Breast epithelium (tissue), 3 donors: ENCODE results near the gene MTFR2.

Source experiments
- POLR2A ChIP-seq: fragments of 450-650 bp; IDR thresholded peaks from one replicate; pipeline ENCODE4 v1.6.1; 2016; ENCODE audit warnings: antibody characterized with exemption, mild to moderate bottlenecking, moderate library complexity
- TF ChIP-seq, protein P1 (sequence below), 3 donors: fragments of 450-650 bp; IDR thresholded peaks; one replicate each; pipeline ENCODE4 v1.5.1; 2016 to 2017; ENCODE audit warnings: antibody characterized with exemption in 3 of 3, mild to moderate bottlenecking in 3 of 3, moderate library complexity in 3 of 3

DNA sequence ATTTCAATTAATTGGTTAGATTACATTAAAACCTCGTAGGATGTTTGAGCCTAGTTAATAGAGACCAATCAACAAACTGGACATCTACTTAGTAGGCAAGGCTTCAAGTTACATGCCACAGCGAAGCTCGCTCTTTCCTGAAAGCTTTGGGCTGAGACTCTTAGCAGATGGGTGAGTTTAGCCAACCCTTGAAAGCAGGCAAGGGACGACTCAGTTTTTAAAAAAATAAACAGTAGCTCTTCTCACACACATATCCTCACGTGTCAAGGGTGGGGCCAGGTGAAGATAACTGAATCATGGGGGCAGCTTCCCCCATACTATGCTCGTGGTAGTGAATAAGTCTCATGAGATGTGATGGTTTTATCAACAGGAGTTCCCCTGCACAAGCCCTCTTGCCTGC lies 775 bp downstream of the MTFR2 start:
- TF ChIP-seq, protein P1, sequence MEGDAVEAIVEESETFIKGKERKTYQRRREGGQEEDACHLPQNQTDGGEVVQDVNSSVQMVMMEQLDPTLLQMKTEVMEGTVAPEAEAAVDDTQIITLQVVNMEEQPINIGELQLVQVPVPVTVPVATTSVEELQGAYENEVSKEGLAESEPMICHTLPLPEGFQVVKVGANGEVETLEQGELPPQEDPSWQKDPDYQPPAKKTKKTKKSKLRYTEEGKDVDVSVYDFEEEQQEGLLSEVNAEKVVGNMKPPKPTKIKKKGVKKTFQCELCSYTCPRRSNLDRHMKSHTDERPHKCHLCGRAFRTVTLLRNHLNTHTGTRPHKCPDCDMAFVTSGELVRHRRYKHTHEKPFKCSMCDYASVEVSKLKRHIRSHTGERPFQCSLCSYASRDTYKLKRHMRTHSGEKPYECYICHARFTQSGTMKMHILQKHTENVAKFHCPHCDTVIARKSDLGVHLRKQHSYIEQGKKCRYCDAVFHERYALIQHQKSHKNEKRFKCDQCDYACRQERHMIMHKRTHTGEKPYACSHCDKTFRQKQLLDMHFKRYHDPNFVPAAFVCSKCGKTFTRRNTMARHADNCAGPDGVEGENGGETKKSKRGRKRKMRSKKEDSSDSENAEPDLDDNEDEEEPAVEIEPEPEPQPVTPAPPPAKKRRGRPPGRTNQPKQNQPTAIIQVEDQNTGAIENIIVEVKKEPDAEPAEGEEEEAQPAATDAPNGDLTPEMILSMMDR (IDR thresholded peaks at IDR 0.05) = no peak
- no peak for TF ChIP-seq POLR2A
